ENCODE measurements around the gene OTUB2. TPM values are rescaled to one million over a fixed set of nuclear protein-coding genes. Genes with fewer than 3 reads are reported as not detected.
"Not testable (repeated sequence)": the region's sequence is repeated elsewhere in the genome, so short reads cannot be mapped to it uniquely, and the experiment has no call there.

The OTUB2 gene
- total RNA-seq, 1 donor from 2014 or later = 1.9 TPM

- no peak for DNase-seq (ENCODE audit: low spot score)
Measured at GRCh38 chr14:94056579-94057308, 30.6 kb downstream of the OTUB2 start.

DNA sequence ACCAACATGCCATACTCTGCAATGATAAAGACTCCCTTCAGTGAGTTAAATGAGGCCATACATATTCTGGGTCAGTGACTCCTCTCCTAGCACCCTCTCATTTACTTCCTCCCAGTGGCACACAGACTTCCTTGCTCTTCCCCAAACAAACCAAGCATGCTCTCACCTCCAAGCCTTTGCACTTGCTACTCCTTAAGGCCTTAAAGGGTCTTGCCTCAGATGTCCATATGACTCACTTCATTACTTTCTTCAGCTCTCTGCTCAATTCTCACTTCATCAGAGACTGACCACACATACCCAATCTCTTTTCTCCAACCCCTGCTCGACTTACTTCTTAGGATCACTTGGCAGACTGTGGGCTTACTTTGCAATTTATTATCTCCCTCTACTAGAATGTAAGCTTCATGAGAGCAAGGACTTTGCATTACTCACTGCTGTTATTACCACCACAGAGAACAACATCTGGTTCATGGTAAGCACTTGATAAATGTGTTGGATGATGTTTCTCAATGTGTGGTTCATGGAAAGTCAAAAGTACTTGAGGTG lies 32.1 kb downstream of the OTUB2 start:
- DNase-seq (ENCODE audit: low spot score) = no peak

- no peak for DNase-seq (ENCODE audit: low spot score)
Measured at GRCh38 chr14:94058674-94059138, 32.6 kb downstream of the OTUB2 start.

GRCh38 chr14:94059998-94060397 lies 33.9 kb downstream of the OTUB2 start:
- no peak for DNase-seq (ENCODE audit: low spot score)

- no peak for DNase-seq (ENCODE audit: low spot score)
Measured at GRCh38 chr14:94062344-94062940, 36.3 kb downstream of the OTUB2 start.

DNA sequence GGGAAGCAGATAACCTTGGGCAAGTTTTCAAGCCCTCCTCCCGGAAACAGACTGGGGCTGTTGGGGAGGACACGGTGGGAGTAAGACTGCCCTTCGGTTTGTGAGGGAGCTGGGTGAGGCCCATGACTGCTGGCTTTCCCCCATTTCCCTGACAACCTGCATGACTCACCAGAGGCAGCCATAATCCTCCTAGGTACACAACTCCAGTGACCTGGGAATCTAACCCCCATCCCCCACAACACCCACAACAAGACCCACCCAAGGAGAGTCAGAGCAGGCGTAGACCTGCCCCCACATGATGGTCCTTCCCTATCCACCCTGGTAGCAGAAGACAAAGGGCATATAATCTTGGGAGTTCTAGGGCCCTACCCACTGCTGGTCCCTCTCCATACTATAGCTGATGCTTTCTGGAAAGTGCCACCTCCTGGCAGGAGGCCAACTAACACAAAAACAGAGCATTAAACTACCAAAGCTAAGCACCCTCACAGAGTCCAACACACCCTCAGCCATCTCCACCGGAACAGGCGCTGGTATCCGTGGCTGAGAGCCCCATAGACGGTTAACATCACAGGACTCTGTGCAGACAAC lies 40.0 kb downstream of the OTUB2 start:
- DNase-seq (ENCODE audit: low spot score) = no peak

- DNase-seq (ENCODE audit: low spot score) = not testable (repeated sequence)
Measured at GRCh38 chr14:94072076-94072475, 45.9 kb downstream of the OTUB2 start.

DNA sequence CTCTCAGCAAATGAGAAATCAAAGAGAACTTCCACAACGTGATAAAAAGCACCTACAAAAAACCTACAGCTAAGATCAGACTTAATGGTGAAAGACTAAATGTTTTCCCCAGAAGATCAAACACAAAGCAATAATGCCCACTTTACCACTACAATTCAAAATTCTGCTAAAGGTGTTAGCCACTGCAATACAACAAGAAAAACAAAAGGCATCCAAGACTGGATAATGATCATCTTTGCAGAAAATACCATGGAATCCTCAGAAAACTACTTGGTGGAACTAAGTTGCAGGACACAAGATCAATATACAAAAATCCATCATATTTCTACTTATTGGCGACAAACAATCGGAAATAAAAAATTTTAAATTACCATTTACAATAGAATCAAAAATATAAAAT lies 48.4 kb downstream of the OTUB2 start:
- no peak for DNase-seq (ENCODE audit: low spot score)

DNA sequence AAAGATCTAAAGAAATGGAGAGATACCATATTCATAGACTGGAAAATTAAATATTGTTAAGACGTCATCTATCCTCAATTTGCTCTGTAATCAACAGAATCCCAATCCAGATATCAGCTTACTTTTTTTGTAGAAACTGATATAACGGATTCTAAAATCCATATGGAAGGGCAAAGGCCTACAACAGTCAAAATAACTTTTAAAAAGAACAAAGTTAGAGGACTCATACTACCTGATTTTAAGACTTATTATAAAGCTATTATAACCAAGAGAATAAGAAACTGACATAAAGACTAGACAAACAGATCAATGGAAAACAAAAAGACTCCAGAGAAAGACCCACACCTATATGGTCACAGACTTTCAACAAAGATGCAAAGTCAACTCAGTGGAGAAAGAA lies 48.9 kb downstream of the OTUB2 start:
- DNase-seq (ENCODE audit: low spot score) = no peak

- no peak for DNase-seq (ENCODE audit: low spot score)
Measured at GRCh38 chr14:94077111-94077821, 51.1 kb downstream of the OTUB2 start.

- DNase-seq (ENCODE audit: low spot score) = no peak
Measured at GRCh38 chr14:94077823-94078222, 51.7 kb downstream of the OTUB2 start.

DNA sequence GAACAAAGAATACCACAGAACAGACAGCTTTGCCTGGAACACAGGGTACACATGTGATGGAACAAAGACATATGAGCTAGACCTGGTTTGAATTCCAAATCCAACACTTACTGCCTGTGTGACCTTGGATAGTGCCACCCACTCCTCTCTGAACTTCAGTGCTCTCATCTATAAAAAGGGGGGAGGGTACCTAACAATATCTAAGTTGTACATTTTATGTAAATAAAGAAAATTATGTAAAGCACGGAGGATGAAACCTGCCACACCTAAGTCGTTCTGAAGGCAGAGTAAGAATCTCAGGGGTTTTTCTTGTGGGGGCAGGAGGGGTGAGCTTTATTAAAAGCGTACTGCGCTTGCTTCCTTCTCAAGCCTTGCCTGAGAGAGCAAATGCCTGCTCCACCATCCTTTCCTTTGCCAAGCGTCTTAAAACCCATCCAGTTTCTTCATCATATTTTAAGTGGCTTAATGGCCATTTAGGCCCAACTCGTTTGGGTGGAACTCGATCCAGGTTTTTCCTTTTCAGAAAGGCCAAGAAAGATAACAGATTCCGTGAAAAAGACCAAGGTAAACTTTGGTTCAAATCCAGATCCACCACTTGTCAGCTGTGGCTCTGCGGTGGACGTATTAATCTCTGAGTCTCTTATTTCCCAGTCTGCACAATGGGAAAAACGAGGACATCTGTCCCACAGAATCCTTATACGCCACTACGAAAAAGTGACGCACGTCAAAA lies 53.9 kb downstream of the OTUB2 start:
- peak; percentile 38 for DNase-seq (ENCODE audit: low spot score)

- DNase-seq (ENCODE audit: low spot score) = peak; percentile 97
Measured at GRCh38 chr14:94080621-94081385, 54.7 kb downstream of the OTUB2 start, which contains the start of the genes DDX24 and IFI27L1. TSS of gene DDX24 (minus strand) at chr14:94081202. CDS start at chr14:94079742, 1,460 bp downstream. TSS of gene IFI27L1 (plus strand) at chr14:94081310. CDS start at chr14:94096938, 15,628 bp downstream.

DNA sequence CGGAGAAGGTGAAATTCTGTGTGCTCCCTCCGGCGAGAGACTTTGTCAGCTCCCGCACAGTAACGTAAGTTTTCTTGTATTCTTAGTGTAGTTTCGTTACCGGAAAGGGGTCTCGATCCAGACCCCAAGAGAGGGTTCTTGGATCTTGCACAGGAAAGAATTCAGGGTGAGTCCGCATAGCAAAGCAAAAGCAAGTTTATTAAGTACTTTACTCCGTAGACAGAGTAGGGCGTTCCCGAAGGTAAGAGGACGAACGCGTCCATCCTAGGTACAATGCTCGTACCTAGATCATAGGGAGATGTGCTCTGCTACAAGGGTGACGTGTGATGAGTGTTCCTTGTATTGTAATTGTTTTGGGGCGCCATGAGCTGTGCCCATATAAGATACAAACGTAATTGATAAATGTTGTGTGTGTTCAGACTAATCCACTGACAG lies 55.3 kb downstream of the OTUB2 start:
- no peak for DNase-seq (ENCODE audit: low spot score)

DNA sequence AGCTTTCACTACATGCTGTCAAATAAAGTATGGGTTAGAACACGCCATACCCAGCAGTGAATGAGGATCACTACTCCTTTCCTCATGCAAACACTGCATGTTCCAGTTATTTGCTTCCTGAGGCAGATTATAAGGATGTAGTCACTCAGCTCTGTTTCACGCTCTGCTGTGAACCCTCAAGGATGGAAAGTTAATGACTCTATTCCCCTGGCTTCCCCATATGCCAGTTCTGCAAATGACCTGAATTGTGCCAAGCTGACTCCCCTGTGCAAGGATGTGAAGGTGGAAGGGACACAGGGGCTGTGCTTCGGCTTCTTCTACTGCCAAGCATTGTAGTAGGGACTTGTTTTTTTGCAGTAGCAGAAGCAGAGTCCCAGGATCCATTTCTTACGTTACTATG lies 61.8 kb downstream of the OTUB2 start:
- no peak for DNase-seq (ENCODE audit: low spot score)

DNA sequence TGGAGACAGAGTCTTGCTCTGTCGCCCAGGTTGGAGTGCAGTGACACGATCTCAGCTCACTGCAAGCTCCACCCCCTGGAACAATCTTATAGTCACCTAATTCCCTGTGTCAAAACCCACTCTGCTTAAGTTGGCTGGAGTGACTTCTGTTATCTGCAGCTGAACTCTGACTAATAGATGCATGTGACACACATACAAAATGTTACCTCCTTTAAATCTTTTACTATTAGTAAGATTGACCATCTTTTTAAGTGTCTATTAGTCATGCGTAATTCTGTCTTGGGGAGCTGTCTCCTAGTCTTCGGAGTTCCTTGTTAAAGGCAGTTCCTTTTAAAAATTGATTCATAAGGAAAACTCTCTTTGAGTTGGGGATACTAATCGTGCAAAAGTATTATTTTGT lies 62.4 kb downstream of the OTUB2 start:
- DNase-seq (ENCODE audit: low spot score) = no peak

DNA sequence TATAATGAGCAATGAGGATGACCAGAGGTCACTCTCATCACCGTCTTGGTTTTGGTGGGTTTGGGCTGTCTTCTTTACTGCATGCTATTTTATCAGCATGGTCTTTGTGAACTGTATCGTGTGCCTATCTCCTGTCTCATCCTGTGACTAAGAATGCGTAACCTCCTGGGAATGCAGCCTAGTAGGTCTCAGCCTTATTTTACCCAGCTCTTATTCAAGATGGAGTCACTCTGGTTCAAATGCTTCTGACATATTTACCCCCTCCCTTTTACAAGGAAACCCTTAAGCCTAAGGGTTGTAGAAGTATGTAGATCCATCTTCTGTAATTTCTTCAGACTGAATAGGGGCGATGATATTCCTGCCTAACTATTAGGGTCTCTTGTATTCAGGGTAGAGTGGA lies 63.3 kb downstream of the OTUB2 start:
- DNase-seq (ENCODE audit: low spot score) = no peak

DNA sequence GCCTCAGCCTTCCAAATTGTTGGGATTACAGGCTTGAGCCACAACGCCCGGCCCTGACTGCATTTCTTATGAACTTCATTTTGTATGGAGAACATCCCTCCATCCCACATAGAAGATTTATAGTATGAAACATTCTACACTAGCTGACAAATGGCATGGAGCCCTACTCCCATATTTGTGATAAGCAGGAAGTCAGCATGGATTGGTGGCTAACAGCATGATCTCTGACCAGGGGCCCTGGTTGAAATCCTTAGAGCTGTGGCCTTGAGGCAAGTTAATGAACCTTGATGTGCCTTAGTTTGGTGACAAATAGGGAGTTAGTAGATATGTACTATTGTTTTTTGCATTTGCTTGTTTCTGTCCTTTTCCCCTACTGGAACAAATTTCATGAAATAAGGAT lies 67.3 kb downstream of the OTUB2 start:
- DNase-seq (ENCODE audit: low spot score) = no peak

- DNase-seq (ENCODE audit: low spot score) = no peak
Measured at GRCh38 chr14:94097091-94097490, 71.0 kb downstream of the OTUB2 start.

Measured in umbilical cord (tissue), 2 donors.